MM.1S (cell line): Measurements from ENCODE around the gene PRPF6.
"Not testable (repeated sequence)": the region's sequence is repeated elsewhere in the genome, so short reads cannot be mapped to it uniquely, and the experiment has no call there.

Experiments used
- EZH2 ChIP-seq: fragments of 300-600 bp; sonication (generic); optimal IDR thresholded peaks from 2 replicates; pipeline ENCODE3; 2017; ENCODE audit warnings: low read depth, mild to moderate bottlenecking, antibody characterized with exemption, low read length, mixed read lengths
- EZH2phosphoT487 ChIP-seq: fragments of 300-600 bp; sonication (generic); IDR thresholded peaks from 2 replicates; pipeline ENCODE4 v1.6.1; 2018; ENCODE audit warnings: antibody characterized with exemption, low read length
- TF ChIP-seq, protein P1 (sequence below): fragments of 300-600 bp; sonication (generic); IDR thresholded peaks from 2 replicates; pipeline ENCODE4 v1.5.1; 2016; ENCODE audit warnings: antibody characterized with exemption, low read length, mixed read lengths

DNA sequence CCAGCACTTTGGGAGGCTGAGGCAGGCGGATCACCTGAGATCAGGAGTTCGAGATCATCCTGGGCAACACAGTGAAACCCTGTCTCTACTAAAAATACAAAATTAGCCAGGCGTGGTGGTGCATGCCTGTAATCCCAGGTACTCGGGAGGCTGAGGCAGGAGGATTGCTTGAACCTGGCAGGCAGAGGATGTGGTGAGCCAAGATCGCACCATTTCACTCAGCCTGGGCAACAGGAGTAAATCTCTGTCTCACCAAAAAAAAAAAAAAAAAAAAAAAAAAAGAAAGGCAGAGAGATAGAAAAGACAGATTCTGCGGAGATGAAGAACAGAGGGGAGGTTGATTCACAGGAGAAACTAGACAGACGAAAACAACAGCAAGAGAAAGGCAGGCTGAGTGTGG is 4.4 kb upstream of the PRPF6 start:
- TF ChIP-seq, protein P1, sequence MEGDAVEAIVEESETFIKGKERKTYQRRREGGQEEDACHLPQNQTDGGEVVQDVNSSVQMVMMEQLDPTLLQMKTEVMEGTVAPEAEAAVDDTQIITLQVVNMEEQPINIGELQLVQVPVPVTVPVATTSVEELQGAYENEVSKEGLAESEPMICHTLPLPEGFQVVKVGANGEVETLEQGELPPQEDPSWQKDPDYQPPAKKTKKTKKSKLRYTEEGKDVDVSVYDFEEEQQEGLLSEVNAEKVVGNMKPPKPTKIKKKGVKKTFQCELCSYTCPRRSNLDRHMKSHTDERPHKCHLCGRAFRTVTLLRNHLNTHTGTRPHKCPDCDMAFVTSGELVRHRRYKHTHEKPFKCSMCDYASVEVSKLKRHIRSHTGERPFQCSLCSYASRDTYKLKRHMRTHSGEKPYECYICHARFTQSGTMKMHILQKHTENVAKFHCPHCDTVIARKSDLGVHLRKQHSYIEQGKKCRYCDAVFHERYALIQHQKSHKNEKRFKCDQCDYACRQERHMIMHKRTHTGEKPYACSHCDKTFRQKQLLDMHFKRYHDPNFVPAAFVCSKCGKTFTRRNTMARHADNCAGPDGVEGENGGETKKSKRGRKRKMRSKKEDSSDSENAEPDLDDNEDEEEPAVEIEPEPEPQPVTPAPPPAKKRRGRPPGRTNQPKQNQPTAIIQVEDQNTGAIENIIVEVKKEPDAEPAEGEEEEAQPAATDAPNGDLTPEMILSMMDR, result not testable (repeated sequence)
- not testable (repeated sequence) for TF ChIP-seq EZH2phosphoT487, EZH2
